Stimulated activated CD4-positive, alpha-beta T cell treated with anti-CD3 and anti-CD28 coated beads, Interleukin-4, amount 100 ng/mL, for 24 hours (primary cell): ENCODE data around the gene ZFP2.
"Not testable (repeated sequence)": the region's sequence is repeated elsewhere in the genome, so short reads cannot be mapped to it uniquely, and the experiment has no call there.

ENCODE experiments used
- DNase-seq: peaks from one replicate; pipeline ENCODE4 v3.0.0-alpha.2; 2020

ZFP2 gene

DNA sequence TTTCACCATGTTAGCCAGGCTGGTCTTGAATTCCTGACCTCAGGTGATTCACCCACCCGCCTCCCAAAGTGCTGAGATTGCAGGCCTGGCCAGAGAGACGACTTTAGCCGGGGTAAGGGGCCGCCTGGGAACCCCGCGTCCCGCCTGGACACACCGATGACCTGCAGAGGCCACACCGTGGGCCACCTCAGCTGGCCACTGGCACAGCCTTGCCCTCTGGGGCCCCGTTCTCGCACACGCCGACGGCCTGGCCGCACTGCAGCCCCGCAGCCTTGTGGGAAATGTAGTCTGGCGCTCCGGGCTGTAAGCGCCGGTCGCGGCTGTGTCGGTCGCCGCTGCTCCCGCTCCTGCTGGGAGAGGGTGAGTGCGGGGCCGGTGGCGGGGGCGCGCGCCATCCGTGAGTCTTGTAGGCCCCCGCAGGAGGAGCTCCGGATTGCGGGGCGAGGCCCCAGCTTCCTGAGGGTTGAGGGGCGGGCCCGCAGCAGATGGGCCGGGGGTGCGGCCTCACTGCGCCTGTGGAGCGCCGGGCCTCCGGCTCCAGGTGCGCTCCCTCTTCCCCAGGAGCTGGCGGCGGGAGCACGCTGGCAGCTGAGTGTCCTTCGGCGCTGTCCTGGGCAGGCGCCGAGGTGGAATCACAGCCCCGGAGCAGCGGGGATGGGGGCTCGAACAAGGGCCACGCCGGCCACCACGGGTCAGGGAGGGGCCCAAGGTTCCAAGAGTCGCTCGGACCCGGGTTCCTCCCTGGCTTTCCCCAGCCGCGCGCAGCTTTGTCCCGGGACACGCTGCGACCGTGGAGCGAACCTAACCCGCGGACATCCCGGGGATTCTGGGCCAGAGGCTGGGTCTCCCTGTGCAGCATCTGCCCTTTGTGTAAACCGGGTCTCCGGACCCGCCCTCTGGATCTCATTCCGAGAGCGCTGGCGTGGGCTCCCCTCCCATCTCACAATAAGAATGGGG, at the start of gene ZFP2:
Gene ZFP2, plus strand, starts transcription at position 299 of the 957 bp plus-strand sequence. CDS start 35,401 bp downstream, outside the sequence.
- peak; percentile 10 for DNase-seq

DNA sequence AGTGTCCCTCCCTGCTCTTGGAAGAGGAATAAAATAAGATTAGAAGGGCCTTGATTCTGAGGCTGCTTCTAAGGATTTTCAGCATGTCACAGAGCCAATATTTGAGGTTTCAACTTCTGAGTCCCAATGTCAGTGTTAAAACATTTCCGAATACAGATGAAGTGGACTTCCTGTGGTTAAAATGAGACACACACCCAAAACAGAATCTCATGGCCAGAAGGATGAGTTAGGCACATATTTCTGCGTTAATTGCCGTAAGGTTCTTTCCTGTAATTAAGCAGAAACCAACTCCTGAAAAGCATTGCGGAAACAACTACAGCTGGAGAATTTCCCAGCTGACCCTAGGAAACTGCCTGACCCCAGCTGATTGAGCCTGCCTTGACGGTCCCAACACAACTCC, 46.4 kb upstream of the ZFP2 start:
- DNase-seq: no peak

DNA sequence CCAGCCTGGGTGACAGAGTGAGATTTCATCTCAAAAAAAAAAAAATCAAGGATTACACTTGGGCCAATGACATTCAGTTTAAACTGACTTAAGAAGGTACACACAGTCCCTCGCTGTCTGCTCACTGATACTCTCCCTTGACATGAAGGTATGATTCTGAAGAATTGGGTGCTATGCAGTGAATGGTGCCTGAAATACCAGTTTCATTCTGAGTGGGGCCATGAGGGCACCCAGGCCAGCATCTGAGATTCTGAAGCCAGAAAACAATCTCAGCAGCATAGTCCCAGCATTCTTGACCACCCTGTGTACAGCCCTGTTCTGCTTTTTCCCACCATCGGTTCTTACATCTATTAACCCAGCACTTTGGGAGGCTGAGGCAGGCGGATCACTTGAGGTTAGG, 43.8 kb upstream of the ZFP2 start:
- no peak for DNase-seq

DNA sequence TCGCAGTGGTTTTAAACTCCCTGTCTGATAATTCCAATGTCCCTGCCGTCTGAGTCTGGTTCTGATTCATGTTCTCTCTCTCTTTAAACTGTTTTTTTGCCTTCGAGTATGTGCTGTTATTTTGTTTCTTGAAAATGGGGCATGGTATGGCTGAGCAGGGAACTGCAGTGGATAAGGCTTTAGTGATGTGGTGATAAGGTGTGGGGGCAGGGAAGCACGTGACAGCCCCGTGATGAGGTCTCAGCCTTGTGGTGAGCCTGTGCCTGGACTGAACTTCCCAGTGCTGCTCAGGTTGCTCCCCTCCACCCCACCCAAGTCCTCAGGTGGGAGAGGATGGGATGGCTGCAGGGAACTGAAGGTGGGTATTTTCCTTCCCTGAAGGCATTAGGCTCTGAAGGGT, 41.4 kb upstream of the ZFP2 start:
- no peak for DNase-seq

DNA sequence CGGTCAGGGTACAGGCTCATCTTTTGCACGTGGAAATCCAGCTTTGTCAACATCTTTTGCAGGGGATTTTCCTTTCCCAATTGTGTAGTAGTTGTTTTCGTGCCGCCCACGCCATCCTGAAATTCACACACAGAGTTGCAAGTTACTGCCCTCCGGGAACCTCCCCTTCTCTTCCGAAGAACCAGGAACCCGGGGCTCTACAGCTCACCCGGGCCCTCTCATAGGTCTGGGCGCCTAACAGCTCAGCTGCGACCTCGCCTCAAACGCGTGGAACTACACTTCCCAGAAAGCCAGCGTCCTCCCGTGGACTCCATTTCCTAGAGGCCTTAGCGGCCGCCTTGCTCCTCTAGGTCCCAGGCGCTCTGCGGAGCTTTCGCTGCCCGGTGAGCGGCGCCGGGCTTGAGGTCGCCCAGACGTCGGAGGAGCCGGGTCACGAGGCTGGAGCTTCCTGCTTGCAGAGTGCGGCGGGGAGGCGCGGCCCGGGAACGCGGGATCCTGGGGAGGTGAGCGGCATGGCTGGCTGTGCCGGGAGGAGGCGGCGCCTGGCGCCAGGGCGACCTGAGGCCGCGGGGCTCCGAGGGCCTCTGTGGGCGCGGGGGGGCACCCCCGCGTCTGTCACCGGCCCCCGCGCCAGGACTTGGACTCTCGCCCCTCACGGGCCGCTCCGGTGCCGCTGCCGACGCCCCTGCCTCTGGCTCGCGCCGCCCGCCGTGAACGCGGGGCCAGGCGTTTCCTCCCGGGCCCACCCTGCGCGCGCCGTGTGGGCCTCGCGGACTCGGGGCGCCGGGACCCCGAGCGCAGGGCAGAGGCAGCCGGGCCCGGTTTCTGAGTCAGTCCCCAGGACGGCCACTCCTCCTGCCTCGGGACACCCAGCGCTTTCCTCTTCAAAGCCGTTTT, 35.8 kb upstream of the ZFP2 start, which contains the start of gene ZNF354B:
Gene ZNF354B, plus strand, starts transcription at position 329 of the 897 bp plus-strand sequence. CDS start 1,095 bp downstream, outside the sequence.
- peak; percentile 86 for DNase-seq

DNA sequence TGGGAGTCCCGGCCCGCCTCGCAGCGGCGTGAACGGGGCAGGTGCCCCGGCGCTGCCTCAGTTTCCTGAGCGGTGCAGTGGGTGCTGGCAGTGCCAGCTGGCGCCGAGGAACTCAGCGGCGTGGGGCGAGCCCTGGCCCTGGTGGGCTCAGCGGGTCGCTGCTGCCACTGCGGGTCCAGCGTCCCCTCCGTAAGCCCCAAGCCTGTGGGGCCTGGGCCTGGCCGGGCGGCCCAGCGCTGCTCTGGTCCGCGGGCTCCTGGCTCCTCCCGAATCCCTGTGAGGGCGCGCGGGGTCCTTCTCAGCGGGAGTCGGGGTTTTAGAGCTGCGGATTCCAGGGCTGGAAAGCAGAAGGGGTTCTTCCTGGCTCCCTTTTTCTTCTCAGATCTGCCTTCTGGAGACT, 35.1 kb upstream of the ZFP2 start:
- DNase-seq: not testable (repeated sequence)

DNA sequence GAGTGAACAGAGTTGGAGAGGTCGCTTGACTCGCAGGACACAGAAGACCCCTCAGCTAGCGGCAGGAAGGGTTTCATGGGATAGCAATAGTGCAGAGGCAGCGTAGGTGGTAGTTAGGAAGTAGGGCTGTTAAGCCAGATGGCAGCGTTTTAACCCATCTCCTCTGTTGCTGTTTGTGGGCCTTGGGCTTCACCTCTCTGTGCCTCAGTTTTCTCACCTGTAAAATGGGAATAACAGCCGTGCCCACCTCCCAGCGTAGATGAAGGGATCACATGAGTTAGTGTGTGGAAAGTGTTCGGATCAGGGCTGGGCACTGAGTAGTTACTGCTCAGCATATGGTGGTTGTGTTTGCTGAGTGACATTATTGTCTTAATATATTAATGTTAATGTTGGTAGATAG, 34.1 kb upstream of the ZFP2 start:
- no peak for DNase-seq

DNA sequence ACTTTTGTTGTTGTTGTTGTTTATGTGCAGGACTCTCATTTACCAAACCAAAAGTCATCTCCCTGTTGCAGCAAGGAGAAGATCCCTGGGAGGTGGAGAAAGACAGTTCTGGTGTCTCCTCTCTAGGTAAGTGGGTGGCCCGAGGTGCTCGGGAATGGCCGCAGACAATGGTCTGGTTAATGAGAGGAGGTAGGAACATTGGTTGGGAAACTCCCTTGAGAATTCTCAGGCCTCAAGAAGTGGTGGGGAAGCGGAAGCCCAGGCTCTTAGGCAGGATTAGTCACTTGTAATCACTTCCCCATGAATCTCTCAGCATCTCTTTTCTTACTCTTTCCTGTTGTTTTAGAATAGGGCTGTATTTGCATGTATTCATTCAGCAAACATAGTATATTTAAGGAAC, 28.8 kb upstream of the ZFP2 start:
- no peak for DNase-seq

DNA sequence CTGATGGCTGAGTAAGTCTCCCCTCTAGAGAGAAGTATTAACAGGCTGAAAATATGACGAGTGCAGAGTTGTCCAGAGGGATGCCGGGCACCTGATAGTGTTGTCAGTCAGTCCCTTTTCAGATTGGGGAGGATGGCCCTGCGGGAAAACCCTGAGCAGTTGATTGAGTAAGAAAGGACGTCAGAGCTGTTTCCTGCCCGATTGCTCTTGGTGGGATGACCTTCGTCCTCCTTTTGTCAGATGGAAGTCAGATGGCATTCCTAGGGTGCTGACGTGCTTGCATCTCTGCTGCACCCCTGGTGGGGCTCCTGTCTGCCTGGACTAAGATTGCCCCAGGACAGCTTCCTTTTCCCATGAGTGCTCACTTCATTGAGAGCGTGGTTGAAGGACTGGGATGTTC, 26.1 kb upstream of the ZFP2 start:
- no peak for DNase-seq

DNA sequence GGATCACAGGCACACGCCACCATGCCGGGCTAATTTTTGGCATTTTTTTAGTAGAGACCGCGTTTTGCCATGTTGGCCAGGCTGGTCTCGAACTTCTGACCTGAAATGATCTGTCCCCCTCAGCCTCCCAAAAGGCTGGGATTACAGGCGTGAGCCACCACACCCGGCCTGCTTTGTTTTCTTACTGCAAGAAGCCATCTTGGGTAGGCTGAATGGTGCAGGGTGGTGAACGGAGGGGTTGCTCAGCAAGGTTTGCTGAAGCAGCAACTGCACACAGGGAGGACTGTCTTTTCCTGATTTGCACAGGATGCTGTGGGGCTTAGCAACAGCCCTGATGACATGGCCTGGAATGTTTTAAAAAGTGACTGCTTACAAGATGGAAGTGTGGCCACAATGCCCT, 25.3 kb upstream of the ZFP2 start:
- no peak for DNase-seq

DNA sequence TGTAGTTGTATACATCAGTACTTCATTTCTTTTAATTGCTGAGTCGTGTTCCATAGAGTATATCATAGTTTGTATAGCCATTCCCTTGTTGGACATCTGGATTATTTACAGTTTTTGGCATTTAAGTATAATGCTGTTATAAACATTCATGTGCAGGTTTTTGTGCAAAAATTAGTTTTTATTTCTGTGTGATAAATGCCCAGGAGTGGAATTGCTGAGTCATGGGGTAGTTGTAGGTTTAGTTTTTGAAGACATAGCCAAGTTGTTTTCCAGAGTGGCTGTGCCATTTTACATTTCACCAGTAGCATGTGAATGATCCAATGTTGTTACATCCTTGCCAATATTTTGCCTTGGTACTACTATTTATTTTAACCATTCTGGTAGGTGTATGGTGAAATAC, 23.4 kb upstream of the ZFP2 start:
- DNase-seq: no peak

DNA sequence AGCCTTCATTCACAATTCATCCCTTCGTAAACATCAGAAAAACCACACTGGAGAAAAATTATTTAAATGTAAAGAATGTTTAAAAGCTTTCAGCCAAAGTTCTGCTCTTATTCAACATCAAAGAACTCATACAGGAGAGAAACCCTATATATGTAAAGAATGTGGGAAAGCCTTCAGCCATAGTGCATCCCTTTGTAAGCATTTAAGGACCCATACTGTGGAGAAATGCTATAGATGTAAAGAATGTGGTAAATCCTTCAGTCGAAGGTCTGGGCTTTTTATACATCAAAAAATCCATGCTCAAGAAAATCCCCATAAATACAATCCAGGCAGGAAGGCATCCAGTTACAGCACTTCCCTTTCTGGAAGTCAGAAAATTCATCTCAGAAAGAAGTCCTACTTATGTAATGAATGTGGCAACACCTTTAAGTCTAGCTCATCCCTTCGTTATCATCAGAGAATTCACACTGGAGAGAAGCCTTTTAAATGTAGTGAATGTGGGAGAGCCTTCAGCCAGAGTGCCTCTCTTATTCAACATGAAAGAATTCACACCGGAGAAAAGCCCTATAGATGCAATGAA, 12.5 kb upstream of the ZFP2 start:
- DNase-seq: not testable (repeated sequence)

DNA sequence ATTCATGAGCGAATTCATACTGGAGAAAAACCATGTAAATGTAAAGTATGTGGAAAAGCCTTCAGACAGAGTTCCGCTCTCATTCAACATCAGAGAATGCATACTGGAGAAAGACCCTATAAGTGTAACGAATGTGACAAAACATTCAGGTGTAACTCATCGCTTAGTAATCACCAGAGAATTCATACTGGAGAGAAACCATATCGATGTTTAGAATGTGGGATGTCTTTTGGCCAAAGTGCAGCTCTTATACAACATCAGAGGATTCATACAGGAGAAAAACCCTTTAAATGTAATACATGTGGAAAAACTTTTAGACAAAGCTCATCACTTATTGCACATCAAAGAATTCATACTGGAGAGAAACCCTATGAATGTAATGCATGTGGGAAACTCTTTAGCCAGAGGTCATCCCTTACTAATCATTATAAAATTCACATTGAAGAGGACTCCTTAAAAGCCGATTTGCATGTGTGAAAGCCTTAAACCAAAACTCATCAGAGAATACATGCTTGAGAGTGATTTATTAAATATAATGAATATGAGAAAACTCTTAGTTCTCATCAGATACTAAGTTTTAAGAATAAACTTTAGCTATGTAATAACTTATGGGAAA, 11.8 kb upstream of the ZFP2 start:
- no peak for DNase-seq

DNA sequence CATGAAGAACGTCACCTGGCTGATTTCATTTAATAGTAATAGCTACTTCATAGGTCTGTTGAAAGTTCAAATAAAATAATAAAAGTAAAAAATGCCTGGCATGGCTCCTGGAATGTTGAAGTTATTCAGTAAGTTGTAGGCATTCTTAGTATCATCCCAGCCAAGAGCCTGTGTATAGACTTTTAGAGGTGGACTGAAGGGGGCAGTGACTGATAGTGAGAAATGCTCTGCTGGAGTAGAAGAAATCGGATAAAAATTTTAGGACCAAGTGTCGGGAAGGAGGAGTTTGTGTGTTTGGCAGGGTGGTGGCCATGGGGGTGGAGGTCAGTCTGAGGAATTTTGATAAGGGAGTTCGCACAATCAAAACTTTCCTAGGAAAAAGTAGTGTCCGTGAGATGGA, 3.6 kb downstream of the ZFP2 start:
- DNase-seq: no peak

DNA sequence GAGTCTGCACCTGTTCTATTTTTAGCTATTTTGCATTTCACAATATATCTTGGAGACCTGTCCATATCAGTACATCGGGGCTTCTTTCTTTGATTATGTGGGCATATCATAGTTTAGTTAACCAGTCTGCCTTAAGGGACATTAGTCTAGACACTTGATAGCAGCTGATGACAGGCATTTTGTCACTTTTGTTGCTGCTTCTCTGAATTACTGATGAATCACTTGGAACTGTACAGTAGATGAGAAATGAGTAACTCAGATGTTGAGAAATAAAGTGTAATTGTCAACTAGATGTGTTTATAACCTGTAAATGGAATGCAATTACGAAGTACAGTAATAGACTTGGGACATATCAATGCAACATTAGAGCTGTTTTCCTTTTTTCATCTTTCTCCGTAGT, 7.1 kb downstream of the ZFP2 start:
- no peak for DNase-seq

DNA sequence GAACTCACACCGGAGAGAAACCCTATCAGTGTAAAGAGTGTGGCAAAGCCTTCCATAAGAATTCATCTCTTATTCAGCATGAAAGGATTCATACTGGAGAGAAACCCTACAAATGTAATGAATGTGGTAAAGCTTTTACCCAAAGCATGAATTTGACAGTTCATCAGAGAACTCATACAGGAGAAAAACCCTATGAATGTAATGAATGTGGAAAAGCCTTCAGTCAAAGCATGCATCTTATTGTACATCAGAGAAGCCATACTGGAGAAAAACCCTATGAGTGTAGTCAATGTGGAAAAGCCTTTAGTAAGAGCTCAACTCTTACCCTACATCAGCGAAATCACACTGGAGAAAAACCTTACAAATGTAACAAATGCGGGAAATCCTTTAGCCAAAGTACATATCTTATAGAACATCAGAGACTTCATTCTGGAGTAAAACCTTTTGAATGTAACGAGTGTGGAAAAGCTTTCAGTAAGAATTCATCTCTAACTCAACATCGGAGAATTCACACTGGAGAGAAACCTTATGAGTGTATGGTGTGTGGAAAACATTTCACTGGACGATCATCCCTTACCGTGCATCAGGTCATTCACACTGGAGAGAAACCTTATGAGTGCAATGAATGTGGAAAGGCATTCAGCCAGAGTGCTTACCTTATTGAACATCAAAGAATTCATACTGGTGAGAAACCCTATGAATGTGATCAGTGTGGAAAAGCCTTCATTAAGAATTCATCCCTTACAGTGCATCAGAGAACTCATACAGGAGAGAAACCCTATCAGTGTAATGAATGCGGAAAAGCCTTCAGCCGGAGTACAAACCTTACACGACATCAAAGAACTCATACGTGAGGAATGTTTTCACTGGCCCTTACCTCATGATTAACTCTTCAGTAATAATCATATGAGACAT, 36.4 kb downstream of the ZFP2 start:
- no peak for DNase-seq

DNA sequence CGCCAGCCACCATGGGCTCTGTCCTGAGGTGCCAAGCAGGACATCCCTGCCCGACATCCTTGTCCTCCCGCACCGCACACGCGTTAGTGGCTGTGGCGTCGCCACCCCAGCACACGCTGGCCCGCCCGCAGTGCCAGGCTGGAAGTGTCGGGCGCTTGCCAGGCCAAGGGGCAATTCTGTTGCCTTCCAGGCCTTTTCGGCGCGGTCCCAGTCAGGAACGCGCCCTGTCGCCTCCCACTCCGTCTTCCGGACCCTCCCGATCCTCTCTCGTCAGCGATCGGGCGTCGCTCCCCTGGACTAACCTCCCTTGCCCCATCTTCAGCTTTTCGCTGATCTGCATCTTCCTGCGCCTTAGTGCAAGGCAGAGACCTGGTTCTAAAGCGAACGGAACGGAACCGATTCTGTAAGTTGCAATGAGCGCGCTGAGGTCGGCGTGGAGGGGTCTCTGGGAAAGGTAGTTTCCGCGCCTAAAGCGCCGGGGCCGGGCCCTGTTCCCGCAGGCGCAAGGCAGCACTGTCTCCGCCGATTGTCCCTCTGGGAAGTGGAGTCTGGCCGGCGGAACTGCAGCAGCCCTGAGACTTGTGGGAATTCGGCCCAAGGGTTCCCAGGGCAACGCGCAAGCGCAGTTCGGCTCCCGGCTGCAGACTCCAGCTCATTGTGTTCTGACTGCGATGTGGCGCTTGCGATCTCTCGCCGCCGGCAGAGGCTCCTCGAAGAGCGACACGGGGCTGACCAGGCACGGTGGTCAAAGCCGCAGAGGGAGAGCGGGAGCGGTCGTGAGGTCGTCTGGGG, 45.1 kb downstream of the ZFP2 start, which contains the start of gene ZNF454:
Gene ZNF454, plus strand, starts transcription at position 630 of the 792 bp plus-strand sequence. CDS start 1,594 bp downstream, outside the sequence.
- no peak for DNase-seq

DNA sequence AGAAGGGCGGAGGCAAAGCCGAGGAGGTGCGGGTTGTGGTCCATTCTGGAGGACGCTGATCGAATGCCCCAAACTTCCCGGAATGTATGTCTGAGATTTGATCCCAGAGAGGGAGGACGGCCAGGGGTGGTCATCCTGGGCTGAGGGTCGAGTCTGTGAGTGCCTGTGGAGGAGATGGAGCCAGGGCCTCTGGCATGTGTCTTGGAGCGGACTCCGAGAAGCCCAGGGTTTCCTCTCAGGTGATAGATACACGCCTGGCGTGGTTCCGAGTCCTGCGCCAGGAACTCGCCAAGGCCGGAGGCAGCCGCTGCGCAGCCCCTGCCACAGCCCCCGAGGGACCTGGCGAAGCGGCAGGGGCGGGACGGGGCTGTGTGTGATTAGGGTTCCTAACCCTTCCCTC, 45.6 kb downstream of the ZFP2 start:
- DNase-seq: no peak

DNA sequence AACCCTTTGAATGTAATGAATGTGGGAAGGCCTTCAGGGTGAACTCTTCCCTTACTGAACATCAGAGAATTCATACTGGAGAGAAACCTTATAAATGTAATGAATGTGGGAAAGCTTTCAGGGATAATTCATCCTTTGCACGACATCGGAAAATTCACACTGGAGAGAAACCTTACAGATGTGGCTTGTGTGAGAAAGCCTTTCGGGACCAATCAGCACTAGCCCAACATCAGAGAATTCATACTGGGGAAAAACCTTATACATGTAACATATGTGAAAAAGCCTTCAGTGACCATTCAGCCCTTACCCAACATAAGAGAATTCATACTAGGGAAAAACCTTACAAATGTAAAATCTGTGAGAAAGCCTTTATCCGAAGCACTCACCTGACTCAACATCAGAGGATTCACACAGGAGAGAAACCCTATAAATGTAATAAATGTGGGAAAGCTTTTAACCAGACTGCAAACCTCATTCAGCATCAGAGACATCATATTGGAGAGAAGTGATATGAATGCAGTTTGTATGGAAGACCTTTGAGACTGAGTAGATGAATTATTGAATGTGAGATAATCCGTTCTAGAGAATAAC, 69.8 kb downstream of the ZFP2 start:
- DNase-seq: no peak

DNA sequence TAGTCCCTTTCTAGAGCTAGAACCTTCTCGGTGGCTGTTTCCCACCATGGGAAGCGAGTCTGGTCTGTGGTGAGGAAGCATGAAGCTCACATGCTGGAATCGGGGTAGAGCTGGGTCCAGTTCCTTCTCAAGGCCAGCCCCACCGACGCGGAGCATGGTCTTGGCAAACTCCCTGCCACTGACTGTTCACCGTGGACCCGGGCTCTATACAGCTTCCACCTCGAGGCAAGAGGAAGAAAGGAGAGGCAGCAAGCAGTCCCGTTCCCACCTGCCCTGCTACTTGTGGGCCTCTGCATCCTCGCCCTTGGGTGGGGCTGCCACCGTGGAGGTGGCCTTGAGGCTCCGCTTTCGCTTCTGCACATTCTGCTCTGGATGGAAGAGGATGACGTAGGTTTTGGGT, 85.7 kb downstream of the ZFP2 start:
- DNase-seq: no peak
